HCT116 (cell line): ENCODE measurements around the gene MBD3L1. TPM values are rescaled to one million over a fixed set of nuclear protein-coding genes. Genes with fewer than 3 reads are reported as not detected.

Experiments used
- ATAC-seq: fragments of 200-7000 bp; cut with Tn5 transposase; 2 replicates; pipeline ENCODE4 v1.9.1; 2020; ENCODE audit warnings: mild to moderate bottlenecking, moderate library complexity
- BruUV-seq: library from RNA; stranded (reverse); fragments of 400-500 nt; replicated peaks from 2 replicates; lab custom pipeline; 2021; lab: Mats Ljungman, UMichigan
- CTCF ChIA-PET: fragments of 300-600 bp; sonication (Branson Sonifier 250); formaldehyde crosslinking; loops from one replicate; lab custom pipeline; 2021; ENCODE audit warnings: antibody characterized with exemption; lab: Charles Lee
- POLR2A ChIA-PET: fragments of 300-600, 350-600 bp; sonication (Branson Sonifier 250); formaldehyde crosslinking; loops from one replicate; lab custom pipeline; 2021; ENCODE audit warnings: antibody characterized with exemption; lab: Charles Lee
- RAD21 ChIA-PET, 2 experiments: fragments of 300-600 bp; sonication (Branson Sonifier 250); formaldehyde crosslinking; loops; one replicate each; lab custom pipeline; 2023; ENCODE audit warnings: low total read pairs in 2 of 2; ENCODE audit not compliant: uncharacterized antibody in 2 of 2, unreplicated experiment in 2 of 2, low non-redundant PET in 1 of 2; lab: Charles Lee
- DNase-seq: peaks from one replicate; pipeline ENCODE4 v3.0.0-alpha.2; 2010; ENCODE audit warnings: low read depth, low spot score
- H2AFZ ChIP-seq: fragments of 200-600 bp; shearing (Covaris generic), sonication (generic); 2 replicates; pipeline ENCODE4 v1.6.1; 2017; ENCODE audit warnings: low read depth, mixed run types, mixed read lengths, antibody characterized with exemption, low read length; ENCODE audit not compliant: poor library complexity, severe bottlenecking
- H3K27ac ChIP-seq: 2 replicates; pipeline ENCODE4 v1.5.1; 2012; ENCODE audit warnings: low read depth, low read length
- H3K27me3 ChIP-seq: fragments of 200-600 bp; sonication (generic); 2 replicates; pipeline ENCODE4 v1.6.1; 2016; ENCODE audit warnings: mixed run types, low read length, mixed read lengths; ENCODE audit not compliant: insufficient read depth
- H3K36me3 ChIP-seq, 2 experiments: fragments of 200-500 bp in 1 of 2; fragments of 200-600 bp in 1 of 2; sonication (Bioruptor generic) in 1 of 2; sonication (generic) in 1 of 2; 2 replicates each; pipeline versions ENCODE4 v1.5.1 to v1.6.1; 2014 to 2016; ENCODE audit warnings: low read length in 2 of 2, inconsistent platforms in 1 of 2, mixed read lengths in 1 of 2, mixed run types in 1 of 2; ENCODE audit not compliant: insufficient read depth in 2 of 2, control insufficient read depth in 1 of 2
- H3K4me1 ChIP-seq, 2 experiments: fragments of 200-600 bp in 1 of 2; sonication (generic) in 1 of 2; 2 replicates each; pipeline versions ENCODE4 v1.5.1 to v1.6.1; 2012 to 2017; ENCODE audit warnings: low read length in 2 of 2, inconsistent platforms in 1 of 2, mild to moderate bottlenecking in 1 of 2, mixed read lengths in 1 of 2, mixed run types in 1 of 2, moderate library complexity in 1 of 2; ENCODE audit not compliant: insufficient read depth in 2 of 2, control insufficient read depth in 1 of 2
- H3K4me2 ChIP-seq: fragments of 200-600 bp; sonication (generic); 2 replicates; pipeline ENCODE4 v1.6.1; 2017; ENCODE audit warnings: mixed run types, low read length, mixed read lengths
- H3K4me3 ChIP-seq, 2 experiments: fragments of 200-600 bp in 1 of 2; sonication (generic) in 1 of 2; replicated peaks in 1 of 2; 2 replicates each; pipeline ENCODE4 v1.5.1; 2011 to 2016; ENCODE audit warnings: low read length in 2 of 2, control low read depth in 1 of 2, low read depth in 1 of 2, mild to moderate bottlenecking in 1 of 2, mixed read lengths in 1 of 2, mixed run types in 1 of 2
- H3K79me2 ChIP-seq: fragments of 200-600 bp; sonication (generic); 2 replicates; pipeline ENCODE4 v1.6.1; 2017; ENCODE audit warnings: mild to moderate bottlenecking, mixed run types, low read length, moderate library complexity, mixed read lengths; ENCODE audit not compliant: insufficient read depth
- H3K9ac ChIP-seq: fragments of 200-600 bp; sonication (generic); 2 replicates; pipeline ENCODE4 v1.6.1; 2016; ENCODE audit warnings: low read length, mixed read lengths
- H3K9me2 ChIP-seq: fragments of 200-600 bp; sonication (generic), shearing (Covaris generic); 2 replicates; pipeline ENCODE4 v1.6.1; 2017; ENCODE audit warnings: mixed run types, mild to moderate bottlenecking, moderate library complexity; ENCODE audit not compliant: insufficient read depth
- H3K9me3 ChIP-seq, 2 experiments: fragments of 200-500 bp in 1 of 2; fragments of 200-600 bp in 1 of 2; sonication (Bioruptor generic) in 1 of 2; sonication (generic) in 1 of 2; 2 replicates each; pipeline ENCODE4 v1.6.1; 2014 to 2017; ENCODE audit warnings: low read length in 2 of 2, mixed read lengths in 2 of 2, inconsistent platforms in 1 of 2, low read depth in 1 of 2, mild to moderate bottlenecking in 1 of 2, mixed run types in 1 of 2, moderate library complexity in 1 of 2; ENCODE audit not compliant: control insufficient read depth in 1 of 2, insufficient read depth in 1 of 2
- H4K20me1 ChIP-seq: fragments of 200-600 bp; sonication (generic), shearing (Covaris generic); 2 replicates; pipeline ENCODE4 v1.6.1; 2017; ENCODE audit warnings: mixed run types, mild to moderate bottlenecking, moderate library complexity; ENCODE audit not compliant: insufficient read depth
- CEBPB ChIP-seq: IDR thresholded peaks from 2 replicates; pipeline ENCODE4 v1.6.1; 2012; ENCODE audit warnings: low read depth
- EGR1 ChIP-seq: IDR thresholded peaks from 2 replicates; pipeline ENCODE4 v1.6.1; 2012; ENCODE audit warnings: low read depth
- FOSL1 ChIP-seq: IDR thresholded peaks from 2 replicates; pipeline ENCODE4 v1.6.1; 2012; ENCODE audit warnings: low read depth
- SP1 ChIP-seq: IDR thresholded peaks from 2 replicates; pipeline ENCODE4 v1.6.1; 2012; ENCODE audit warnings: low read depth
- ZNF274 ChIP-seq: fragments of 200-500 bp; sonication (Bioruptor generic); IDR thresholded peaks from 2 replicates; pipeline ENCODE4 v1.6.1; 2014; ENCODE audit warnings: mild to moderate bottlenecking, low read depth, low read length, inconsistent platforms
- intact Hi-C: fragments of 100-400 bp; cut with micrococcal nuclease; formaldehyde crosslinking; loops from 2 replicates; pipeline ENCODE4 v1.10.0; 2022
- total RNA-seq: library from RNA; stranded (reverse); gene quantifications from one replicate; pipeline ENCODE4 v1.2.1, GENCODE V29; 2021; ENCODE audit not compliant: unreplicated experiment
- TF ChIP-seq, protein P1 (sequence below), 3 experiments: fragments of 200-600 bp in 1 of 3; sonication (generic) in 1 of 3; IDR thresholded peaks in 2 of 3; conservative IDR thresholded peaks in 1 of 3; 2 replicates each; pipeline ENCODE4 v1.5.1; 2012 to 2017; ENCODE audit warnings: low read depth in 2 of 3, low read length in 2 of 3, antibody characterized with exemption in 1 of 3, borderline replicate concordance in 1 of 3, control low read depth in 1 of 3, mild to moderate bottlenecking in 1 of 3, mixed read lengths in 1 of 3, mixed run types in 1 of 3, moderate library complexity in 1 of 3; ENCODE audit not compliant: insufficient read depth in 1 of 3
- TF ChIP-seq, protein P2 (sequence below): IDR thresholded peaks from 2 replicates; pipeline ENCODE4 v1.6.1; 2012; ENCODE audit warnings: low read depth

MBD3L1 gene
- total RNA-seq, 1 experiment from 2014 or later, result not detected

- intact Hi-C loops, result no loop called here
- RAD21 ChIA-PET, result no interaction called here
- TF ChIP-seq, protein P1, sequence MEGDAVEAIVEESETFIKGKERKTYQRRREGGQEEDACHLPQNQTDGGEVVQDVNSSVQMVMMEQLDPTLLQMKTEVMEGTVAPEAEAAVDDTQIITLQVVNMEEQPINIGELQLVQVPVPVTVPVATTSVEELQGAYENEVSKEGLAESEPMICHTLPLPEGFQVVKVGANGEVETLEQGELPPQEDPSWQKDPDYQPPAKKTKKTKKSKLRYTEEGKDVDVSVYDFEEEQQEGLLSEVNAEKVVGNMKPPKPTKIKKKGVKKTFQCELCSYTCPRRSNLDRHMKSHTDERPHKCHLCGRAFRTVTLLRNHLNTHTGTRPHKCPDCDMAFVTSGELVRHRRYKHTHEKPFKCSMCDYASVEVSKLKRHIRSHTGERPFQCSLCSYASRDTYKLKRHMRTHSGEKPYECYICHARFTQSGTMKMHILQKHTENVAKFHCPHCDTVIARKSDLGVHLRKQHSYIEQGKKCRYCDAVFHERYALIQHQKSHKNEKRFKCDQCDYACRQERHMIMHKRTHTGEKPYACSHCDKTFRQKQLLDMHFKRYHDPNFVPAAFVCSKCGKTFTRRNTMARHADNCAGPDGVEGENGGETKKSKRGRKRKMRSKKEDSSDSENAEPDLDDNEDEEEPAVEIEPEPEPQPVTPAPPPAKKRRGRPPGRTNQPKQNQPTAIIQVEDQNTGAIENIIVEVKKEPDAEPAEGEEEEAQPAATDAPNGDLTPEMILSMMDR (IDR thresholded peaks at IDR 0.05 in 2 of 3, conservative IDR thresholded peaks at IDR 0.05 in 1 of 3; ENCODE audit: borderline replicate concordance in 1 of 3, insufficient read depth in 1 of 3, low read depth in 2 of 3, low read length in 2 of 3), result no peak
- no peak for TF ChIP-seq SP1
- TF ChIP-seq CEBPB, result no peak
- no peak for TF ChIP-seq EGR1
- no peak for TF ChIP-seq ZNF274
- TF ChIP-seq, protein P2, sequence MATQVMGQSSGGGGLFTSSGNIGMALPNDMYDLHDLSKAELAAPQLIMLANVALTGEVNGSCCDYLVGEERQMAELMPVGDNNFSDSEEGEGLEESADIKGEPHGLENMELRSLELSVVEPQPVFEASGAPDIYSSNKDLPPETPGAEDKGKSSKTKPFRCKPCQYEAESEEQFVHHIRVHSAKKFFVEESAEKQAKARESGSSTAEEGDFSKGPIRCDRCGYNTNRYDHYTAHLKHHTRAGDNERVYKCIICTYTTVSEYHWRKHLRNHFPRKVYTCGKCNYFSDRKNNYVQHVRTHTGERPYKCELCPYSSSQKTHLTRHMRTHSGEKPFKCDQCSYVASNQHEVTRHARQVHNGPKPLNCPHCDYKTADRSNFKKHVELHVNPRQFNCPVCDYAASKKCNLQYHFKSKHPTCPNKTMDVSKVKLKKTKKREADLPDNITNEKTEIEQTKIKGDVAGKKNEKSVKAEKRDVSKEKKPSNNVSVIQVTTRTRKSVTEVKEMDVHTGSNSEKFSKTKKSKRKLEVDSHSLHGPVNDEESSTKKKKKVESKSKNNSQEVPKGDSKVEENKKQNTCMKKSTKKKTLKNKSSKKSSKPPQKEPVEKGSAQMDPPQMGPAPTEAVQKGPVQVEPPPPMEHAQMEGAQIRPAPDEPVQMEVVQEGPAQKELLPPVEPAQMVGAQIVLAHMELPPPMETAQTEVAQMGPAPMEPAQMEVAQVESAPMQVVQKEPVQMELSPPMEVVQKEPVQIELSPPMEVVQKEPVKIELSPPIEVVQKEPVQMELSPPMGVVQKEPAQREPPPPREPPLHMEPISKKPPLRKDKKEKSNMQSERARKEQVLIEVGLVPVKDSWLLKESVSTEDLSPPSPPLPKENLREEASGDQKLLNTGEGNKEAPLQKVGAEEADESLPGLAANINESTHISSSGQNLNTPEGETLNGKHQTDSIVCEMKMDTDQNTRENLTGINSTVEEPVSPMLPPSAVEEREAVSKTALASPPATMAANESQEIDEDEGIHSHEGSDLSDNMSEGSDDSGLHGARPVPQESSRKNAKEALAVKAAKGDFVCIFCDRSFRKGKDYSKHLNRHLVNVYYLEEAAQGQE, result no peak
- no peak for TF ChIP-seq FOSL1
- TF ChIP-seq, all 23 proteins: peak for 0
- BruUV-seq, result no TSS peak
- H4K20me1 ChIP-seq, result no peaks in the 10 kb centered on the region
- CTCF ChIA-PET, result no interaction called here
- DNase-seq, result no peak
- no peak overlapping the region for H3K27ac ChIP-seq
- no peaks in the 10 kb centered on the region for H3K4me1 ChIP-seq
- POLR2A ChIA-PET, result no interaction called here
- no peaks in the 10 kb centered on the region for H3K9me2 ChIP-seq
- peaks cover 36 to 57% of the 10 kb centered on the region in 2 experiments; a peak in 3 of 4 replicates for H3K9me3 ChIP-seq
- H3K9ac ChIP-seq, result no peak overlapping the region
- H3K4me2 ChIP-seq, result no peak overlapping the region
- ATAC-seq, result no peak
- no peaks in the 10 kb centered on the region for H3K27me3 ChIP-seq
- no peaks in the 10 kb centered on the region for H3K79me2 ChIP-seq
- no peak overlapping the region for H2AFZ ChIP-seq
- peaks cover 31 to 81% of the 10 kb centered on the region in 2 experiments for H3K36me3 ChIP-seq
- no peak overlapping the region for H3K4me3 ChIP-seq
These were observed 16.4 kb upstream of the MBD3L1 start for GRCh38 chr19:8815780-8816179.
